Right forelimb (tissue), 1 donor: ENCODE results near the gene ETV7.

Source experiments
- DNase-seq: peaks from one replicate; pipeline ENCODE4 v3.0.0-alpha.2; 2018

The ETV7 gene

DNA sequence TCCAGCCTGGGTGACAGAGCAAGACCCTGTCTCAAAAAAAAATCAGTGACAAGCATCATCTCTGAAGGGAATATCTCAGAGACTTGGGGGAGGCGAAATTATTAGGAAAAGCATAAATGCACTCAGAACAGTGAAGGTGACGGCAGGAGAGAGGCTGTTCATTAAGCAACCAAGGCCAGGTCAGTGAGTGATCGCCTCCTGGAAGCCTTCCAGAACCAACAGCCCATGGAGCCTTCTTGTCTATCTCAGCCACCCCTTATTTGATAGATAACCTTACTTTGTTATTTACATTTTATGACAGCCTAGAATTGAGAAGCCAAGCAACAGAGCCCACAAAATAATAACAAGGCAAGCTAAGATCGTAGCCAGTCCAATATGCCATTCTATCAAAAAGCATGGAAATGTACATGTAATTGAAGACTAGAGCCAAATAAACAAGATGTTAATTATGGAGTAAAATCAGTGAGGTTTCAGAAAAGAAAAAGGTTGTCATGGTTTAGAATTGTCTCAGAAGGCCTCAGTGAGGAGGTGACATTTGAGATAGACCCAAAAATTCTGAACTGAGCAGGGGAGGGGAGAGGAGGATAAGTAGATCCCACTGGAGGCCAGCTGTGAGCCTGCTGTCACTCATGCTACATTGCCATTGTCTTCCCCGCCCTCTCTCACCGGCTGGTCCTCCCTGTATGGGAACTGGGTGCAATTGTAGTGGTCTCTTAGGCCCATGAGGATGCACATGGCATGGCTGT, 68.6 kb downstream of the ETV7 start:
- DNase-seq: peak; percentile 24

DNA sequence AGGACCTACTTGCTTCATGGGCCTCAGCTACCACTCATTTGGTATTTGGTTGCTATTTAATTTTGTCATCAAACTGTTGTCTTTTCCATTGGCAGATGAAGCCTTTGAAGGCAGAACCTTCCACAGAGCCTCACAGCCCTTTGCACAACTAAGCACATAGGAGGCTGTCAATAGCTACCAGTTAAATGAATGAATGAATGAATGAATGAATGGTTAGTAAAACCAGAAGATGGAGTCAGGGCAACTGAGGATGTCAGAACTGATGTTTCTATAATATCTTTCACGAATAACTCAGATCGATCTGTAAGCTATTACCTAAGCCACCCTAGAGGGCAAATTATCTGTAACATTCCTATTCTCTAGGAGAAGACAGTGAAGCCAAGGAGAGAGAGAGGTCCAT, 69.8 kb downstream of the ETV7 start:
- no peak for DNase-seq
